NT2/D1 (cell line): ENCODE data around the gene NTRK2.

Source experiments
- SUZ12 ChIP-seq: IDR thresholded peaks from 2 replicates; pipeline ENCODE4 v1.6.1; 2011; ENCODE audit not compliant: insufficient read length, insufficient read depth; ENCODE audit errors: extremely low read depth
- YY1 ChIP-seq: IDR thresholded peaks from 2 replicates; pipeline ENCODE4 v1.6.1; 2011; ENCODE audit not compliant: insufficient read length, insufficient read depth
- ZNF274 ChIP-seq: IDR thresholded peaks from 2 replicates; pipeline ENCODE4 v1.6.1; 2011; ENCODE audit warnings: mild to moderate bottlenecking, low read depth, low read length

DNA sequence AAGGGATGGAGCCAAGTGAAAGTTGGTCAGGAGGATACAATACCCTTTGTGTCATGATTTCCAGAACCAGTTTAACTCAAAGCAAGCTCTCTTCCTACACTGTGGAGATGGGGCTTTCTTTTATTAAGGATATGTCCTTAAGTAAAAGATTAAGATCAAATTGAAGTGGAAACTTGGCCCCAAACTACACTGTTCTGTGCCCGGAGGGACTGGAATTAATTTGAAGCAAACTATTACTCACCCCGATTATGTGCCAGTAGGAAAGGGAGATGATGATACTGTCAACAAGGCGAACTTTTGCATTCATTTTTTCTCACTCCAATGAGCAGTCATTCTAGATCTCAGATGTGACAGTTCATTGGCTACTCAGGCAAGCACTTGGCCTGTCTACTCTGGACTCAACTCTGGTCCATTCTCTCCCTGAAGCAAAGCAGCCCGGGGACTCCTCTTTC lies 186.7 kb downstream of the NTRK2 start:
- TF ChIP-seq ZNF274 (no peak), YY1 (no peak), SUZ12 (no peak)
